Measurements from ENCODE around the gene ACO2. TPM values are rescaled to one million over a fixed set of nuclear protein-coding genes. Genes with fewer than 3 reads are reported as not detected.

Gene ACO2
- total RNA-seq, 1 experiment from 2014 or later = 71.5 TPM

DNA sequence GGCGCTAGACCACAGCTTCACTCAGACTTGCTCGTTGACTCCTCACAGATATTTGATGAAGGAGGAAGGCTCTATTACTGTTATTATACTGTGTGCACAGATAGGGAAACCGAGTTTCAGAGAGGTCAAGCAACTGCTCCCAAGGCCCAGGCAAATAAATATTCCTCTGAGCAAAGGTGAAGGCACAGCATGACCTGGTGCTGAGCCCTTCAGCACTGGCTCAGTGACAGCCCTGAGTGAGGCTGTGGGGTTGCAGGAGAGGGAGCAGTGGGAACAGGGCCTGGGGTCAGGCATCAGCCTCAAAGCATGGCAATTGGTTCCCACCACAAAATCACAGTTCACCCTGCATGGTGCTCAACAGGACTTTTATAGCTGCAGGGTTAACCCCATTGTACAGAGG lies 68.3 kb downstream of the ACO2 start:
- no TSS peak for BruUV-seq (replicated peaks)
- intact Hi-C loops (cut with micrococcal nuclease; ENCODE audit: unreplicated experiment) = no loop called here
- CTCF ChIA-PET = no interaction called here
- TF ChIP-seq TCF7L2 (IDR thresholded peaks at IDR 0.05; ENCODE audit: low read depth, low read length) = no peak
- no peak for TF ChIP-seq SIN3A (IDR thresholded peaks at IDR 0.05; ENCODE audit: borderline replicate concordance, insufficient read depth, low read depth, low read length)
- TF ChIP-seq, protein P1, sequence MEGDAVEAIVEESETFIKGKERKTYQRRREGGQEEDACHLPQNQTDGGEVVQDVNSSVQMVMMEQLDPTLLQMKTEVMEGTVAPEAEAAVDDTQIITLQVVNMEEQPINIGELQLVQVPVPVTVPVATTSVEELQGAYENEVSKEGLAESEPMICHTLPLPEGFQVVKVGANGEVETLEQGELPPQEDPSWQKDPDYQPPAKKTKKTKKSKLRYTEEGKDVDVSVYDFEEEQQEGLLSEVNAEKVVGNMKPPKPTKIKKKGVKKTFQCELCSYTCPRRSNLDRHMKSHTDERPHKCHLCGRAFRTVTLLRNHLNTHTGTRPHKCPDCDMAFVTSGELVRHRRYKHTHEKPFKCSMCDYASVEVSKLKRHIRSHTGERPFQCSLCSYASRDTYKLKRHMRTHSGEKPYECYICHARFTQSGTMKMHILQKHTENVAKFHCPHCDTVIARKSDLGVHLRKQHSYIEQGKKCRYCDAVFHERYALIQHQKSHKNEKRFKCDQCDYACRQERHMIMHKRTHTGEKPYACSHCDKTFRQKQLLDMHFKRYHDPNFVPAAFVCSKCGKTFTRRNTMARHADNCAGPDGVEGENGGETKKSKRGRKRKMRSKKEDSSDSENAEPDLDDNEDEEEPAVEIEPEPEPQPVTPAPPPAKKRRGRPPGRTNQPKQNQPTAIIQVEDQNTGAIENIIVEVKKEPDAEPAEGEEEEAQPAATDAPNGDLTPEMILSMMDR (IDR thresholded peaks at IDR 0.05) = no peak
- TF ChIP-seq, protein P2, sequence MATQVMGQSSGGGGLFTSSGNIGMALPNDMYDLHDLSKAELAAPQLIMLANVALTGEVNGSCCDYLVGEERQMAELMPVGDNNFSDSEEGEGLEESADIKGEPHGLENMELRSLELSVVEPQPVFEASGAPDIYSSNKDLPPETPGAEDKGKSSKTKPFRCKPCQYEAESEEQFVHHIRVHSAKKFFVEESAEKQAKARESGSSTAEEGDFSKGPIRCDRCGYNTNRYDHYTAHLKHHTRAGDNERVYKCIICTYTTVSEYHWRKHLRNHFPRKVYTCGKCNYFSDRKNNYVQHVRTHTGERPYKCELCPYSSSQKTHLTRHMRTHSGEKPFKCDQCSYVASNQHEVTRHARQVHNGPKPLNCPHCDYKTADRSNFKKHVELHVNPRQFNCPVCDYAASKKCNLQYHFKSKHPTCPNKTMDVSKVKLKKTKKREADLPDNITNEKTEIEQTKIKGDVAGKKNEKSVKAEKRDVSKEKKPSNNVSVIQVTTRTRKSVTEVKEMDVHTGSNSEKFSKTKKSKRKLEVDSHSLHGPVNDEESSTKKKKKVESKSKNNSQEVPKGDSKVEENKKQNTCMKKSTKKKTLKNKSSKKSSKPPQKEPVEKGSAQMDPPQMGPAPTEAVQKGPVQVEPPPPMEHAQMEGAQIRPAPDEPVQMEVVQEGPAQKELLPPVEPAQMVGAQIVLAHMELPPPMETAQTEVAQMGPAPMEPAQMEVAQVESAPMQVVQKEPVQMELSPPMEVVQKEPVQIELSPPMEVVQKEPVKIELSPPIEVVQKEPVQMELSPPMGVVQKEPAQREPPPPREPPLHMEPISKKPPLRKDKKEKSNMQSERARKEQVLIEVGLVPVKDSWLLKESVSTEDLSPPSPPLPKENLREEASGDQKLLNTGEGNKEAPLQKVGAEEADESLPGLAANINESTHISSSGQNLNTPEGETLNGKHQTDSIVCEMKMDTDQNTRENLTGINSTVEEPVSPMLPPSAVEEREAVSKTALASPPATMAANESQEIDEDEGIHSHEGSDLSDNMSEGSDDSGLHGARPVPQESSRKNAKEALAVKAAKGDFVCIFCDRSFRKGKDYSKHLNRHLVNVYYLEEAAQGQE (IDR thresholded peaks at IDR 0.05; ENCODE audit: insufficient read depth in 1 of 2, low read depth in 2 of 2, low read length in 1 of 2) = no peak
- no peak for TF ChIP-seq POLR2AphosphoS5 (IDR thresholded peaks at IDR 0.05; ENCODE audit: low read depth, low read length)
- no peak overlapping the region for H3K27ac ChIP-seq (ENCODE audit: low read length)
- ATAC-seq = no peak
- H3K27me3 ChIP-seq (ENCODE audit: control insufficient read depth, insufficient read depth, low read length) = no peaks in the 10 kb centered on the region
- no peaks in the 10 kb centered on the region for H3K9me3 ChIP-seq (ENCODE audit: control insufficient read depth, insufficient read depth, low read depth, low read length)
- H3K4me3 ChIP-seq (ENCODE audit: low read depth in 2 of 2, low read length in 2 of 2) = no peak overlapping the region
- POLR2A ChIA-PET = no interaction called here
- in situ Hi-C loops (cut with HindIII; ENCODE audit: low pct_unique_long_range_greater_than_20kb, low sequenced_read_pairs) = no loop called here
- H3K36me3 ChIP-seq (ENCODE audit: control insufficient read depth, insufficient read depth, low read length) = peaks cover 2% of the 10 kb centered on the region; the same call in 1 of the 2 replicates
- H3K4me1 ChIP-seq (ENCODE audit: control insufficient read depth, insufficient read depth, low read length) = peaks cover 4% of the 10 kb centered on the region; the same call in 1 of the 2 replicates
- no peak for DNase-seq (ENCODE audit: low read depth, low spot score)

DNA sequence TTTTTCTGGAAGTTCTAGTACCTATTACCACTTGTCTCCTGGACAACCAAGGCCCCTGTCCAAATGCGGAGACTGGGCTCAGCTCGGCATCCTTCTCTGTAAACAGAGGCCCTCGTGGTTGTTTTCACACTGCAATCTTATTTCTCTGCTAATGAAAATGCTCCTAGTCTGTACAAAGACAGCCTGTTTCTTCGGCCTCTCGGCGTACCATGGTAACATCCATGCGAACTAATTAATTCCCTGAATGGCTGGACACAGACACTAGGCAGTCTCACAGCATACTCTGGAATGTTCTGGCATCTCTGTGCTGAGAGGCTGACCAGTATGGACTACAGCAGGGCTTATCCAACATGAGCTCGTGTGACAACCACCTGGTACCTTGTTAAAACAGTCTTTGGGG lies 69.7 kb downstream of the ACO2 start:
- Histone ChIP-seq H3K36me3 (ENCODE audit: control insufficient read depth, insufficient read depth, low read length) (peaks cover 2% of the 10 kb centered on the region; the same call in 1 of the 2 replicates), H3K27me3 (ENCODE audit: control insufficient read depth, insufficient read depth, low read length) (no peaks in the 10 kb centered on the region), H3K27ac (ENCODE audit: low read length) (no peak overlapping the region), H3K9me3 (ENCODE audit: control insufficient read depth, insufficient read depth, low read depth, low read length) (no peaks in the 10 kb centered on the region), H3K4me1 (ENCODE audit: control insufficient read depth, insufficient read depth, low read length) (peaks cover 4% of the 10 kb centered on the region; the same call in 1 of the 2 replicates), H3K4me3 (ENCODE audit: low read depth in 2 of 2, low read length in 2 of 2) (no peak overlapping the region)
- no peak for TF ChIP-seq POLR2AphosphoS5 (IDR thresholded peaks at IDR 0.05; ENCODE audit: low read depth, low read length)
- no peak for TF ChIP-seq TCF7L2 (IDR thresholded peaks at IDR 0.05; ENCODE audit: low read depth, low read length)
- TF ChIP-seq, protein P1 (IDR thresholded peaks at IDR 0.05) = no peak
- TF ChIP-seq SIN3A (IDR thresholded peaks at IDR 0.05; ENCODE audit: borderline replicate concordance, insufficient read depth, low read depth, low read length) = no peak
- TF ChIP-seq, protein P2 (IDR thresholded peaks at IDR 0.05; ENCODE audit: insufficient read depth in 1 of 2, low read depth in 2 of 2, low read length in 1 of 2) = no peak
- ATAC-seq = no peak
- CTCF ChIA-PET = interaction anchor here (0.7 kb wide), 1 partner anchor 14 kb away, joined by 4 read pairs; no protein-coding TSS in a partner anchor
- intact Hi-C loops (cut with micrococcal nuclease; ENCODE audit: unreplicated experiment) (no loop called here), in situ Hi-C loops (cut with HindIII; ENCODE audit: low pct_unique_long_range_greater_than_20kb, low sequenced_read_pairs) (no loop called here)
- POLR2A ChIA-PET = no interaction called here
- no TSS peak for BruUV-seq (replicated peaks)
- DNase-seq (ENCODE audit: low read depth, low spot score) = no peak
